B cell (primary cell): ENCODE data around the gene TNRC6C.

Experiments
- EZH2 ChIP-seq: IDR thresholded peaks from 2 replicates; pipeline ENCODE4 v1.6.1; 2012; ENCODE audit warnings: borderline replicate concordance, low read depth, mild to moderate bottlenecking, moderate library complexity, low read length; ENCODE audit not compliant: insufficient read depth, poor library complexity, severe bottlenecking
- TF ChIP-seq, protein P1 (sequence below): fragments of 200-600 bp; IDR thresholded peaks from one replicate; pipeline ENCODE4 v1.8.0; 2022; ENCODE audit warnings: antibody characterized with exemption, mild to moderate bottlenecking

DNA sequence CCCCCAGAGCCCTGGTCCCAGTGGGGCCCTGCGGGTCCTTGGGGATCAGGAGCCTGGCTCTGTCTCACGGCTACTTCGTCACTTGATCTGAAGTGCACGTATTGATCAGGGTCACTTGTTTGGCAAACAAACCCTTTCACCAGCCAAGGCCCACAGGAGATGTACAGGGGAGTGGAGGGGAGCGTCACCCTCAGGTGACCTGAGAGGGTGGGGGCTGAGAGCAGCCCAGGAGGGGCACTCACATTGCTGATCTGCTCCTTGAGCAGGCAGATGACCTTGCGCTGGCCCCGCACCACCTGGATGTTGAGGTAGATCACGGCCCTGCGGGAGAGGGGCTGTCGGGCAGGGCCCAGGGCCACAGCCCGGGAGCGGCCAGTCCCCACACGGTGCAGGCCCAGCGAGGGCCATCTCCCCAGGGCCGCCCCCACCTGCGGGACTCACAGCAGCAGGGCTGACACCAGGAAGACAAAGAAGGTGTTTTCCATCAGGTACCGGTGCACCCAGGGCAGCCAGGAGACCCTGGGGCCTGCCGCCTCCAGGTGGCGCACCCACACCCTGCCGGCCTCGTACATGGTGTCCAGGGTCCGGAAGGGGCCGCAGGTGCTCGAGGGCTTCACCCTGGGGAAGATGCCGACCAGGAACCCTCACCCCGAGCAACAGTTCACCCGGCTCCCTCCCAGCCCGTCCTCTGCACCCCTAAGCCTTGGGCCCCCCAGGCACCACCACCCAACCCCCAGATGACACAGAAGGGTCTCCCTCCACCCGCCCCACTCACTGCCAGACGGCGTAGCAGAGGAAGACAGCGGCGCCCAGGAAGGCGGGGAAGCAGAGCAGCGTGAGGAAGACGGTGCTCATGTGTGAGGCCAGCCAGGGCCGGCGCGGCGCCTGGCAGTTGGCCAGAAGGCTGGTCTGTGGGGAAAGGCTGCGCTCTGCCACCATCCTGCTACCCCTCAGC is 158.8 kb downstream of the TNRC6C start:
- TF ChIP-seq, protein P1, sequence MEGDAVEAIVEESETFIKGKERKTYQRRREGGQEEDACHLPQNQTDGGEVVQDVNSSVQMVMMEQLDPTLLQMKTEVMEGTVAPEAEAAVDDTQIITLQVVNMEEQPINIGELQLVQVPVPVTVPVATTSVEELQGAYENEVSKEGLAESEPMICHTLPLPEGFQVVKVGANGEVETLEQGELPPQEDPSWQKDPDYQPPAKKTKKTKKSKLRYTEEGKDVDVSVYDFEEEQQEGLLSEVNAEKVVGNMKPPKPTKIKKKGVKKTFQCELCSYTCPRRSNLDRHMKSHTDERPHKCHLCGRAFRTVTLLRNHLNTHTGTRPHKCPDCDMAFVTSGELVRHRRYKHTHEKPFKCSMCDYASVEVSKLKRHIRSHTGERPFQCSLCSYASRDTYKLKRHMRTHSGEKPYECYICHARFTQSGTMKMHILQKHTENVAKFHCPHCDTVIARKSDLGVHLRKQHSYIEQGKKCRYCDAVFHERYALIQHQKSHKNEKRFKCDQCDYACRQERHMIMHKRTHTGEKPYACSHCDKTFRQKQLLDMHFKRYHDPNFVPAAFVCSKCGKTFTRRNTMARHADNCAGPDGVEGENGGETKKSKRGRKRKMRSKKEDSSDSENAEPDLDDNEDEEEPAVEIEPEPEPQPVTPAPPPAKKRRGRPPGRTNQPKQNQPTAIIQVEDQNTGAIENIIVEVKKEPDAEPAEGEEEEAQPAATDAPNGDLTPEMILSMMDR, result peak; percentile 35
- no peak for TF ChIP-seq EZH2
